ENCODE measurements around the gene BRSK2.

BRSK2 gene

DNA sequence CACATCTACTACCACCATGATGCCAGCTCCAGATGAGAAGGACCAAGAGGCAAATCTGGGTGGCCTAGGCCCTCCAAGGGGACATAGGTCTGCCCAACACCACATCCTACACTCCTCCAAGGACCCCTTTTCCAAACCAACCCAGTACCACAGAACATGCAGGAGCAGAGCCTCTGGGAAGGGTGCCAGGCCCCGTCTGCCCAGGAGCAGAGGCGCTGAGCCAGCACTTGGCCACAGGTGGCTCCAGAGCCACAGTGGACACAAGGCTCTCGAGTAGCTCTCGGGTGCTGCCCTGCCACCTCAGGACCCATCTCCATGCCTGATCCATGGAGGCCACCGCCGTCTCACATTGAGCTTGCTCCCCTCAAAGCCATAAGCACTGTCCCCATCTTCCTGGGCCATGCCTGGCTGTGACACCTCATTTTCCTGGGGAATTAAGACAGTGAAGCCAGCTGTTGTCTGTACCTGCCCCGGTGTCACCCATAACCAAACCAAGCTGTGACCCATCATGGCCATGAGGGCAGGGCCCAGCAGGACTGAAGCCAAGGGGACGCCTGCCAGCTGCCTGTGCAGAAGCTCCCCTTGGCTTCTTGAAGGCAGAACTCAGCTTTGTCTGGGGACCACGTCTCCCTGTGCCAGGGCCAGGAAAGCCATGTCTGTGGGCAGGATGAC lies 89.4 kb downstream of the BRSK2 start:
- no peak for DNase-seq
- Mint-ChIP-seq H3K4me3 (no peak overlapping the region), H3K36me3 (peaks cover 17% of the 10 kb centered on the region), H3K27ac (peak overlapping the region; percentile 2), H3K4me1 (no peaks in the 10 kb centered on the region), H3K27me3 (no peaks in the 10 kb centered on the region), H3K9me3 (no peaks in the 10 kb centered on the region)
- CTCF ChIA-PET, result no interaction called here

DNA sequence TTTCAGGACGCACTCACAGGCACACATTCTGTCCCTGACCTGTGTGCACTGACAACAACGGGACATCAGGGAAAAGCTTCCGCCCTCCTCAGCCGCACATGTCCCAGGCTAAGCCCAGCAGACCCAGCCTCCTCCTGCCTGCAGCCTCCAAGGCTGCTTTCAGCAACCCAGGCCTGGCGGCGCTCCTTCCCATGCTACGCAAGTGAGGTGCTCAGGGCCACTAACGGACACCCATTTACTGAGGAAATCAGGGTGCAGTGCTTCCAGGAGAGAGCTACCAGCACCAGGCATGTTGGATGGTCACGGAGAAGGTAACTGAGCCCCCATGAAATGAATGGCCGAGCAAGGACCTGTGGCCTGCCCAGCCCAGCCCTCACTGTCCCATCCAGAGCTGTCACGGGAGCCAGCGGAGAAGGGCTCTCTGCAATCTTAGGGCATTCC lies 90.0 kb downstream of the BRSK2 start:
- H3K4me1 Mint-ChIP-seq, result no peaks in the 10 kb centered on the region
- CTCF ChIA-PET, result interaction anchor here (1.4 kb wide), 1 partner anchor 95 kb away, joined by 3 read pairs; no protein-coding TSS in a partner anchor
- H3K36me3 Mint-ChIP-seq, result peaks cover 16% of the 10 kb centered on the region
- no peaks in the 10 kb centered on the region for H3K9me3 Mint-ChIP-seq
- no peaks in the 10 kb centered on the region for H3K27me3 Mint-ChIP-seq
- H3K4me3 Mint-ChIP-seq, result no peak overlapping the region
- H3K27ac Mint-ChIP-seq, result no peak overlapping the region
- DNase-seq, result no peak

DNA sequence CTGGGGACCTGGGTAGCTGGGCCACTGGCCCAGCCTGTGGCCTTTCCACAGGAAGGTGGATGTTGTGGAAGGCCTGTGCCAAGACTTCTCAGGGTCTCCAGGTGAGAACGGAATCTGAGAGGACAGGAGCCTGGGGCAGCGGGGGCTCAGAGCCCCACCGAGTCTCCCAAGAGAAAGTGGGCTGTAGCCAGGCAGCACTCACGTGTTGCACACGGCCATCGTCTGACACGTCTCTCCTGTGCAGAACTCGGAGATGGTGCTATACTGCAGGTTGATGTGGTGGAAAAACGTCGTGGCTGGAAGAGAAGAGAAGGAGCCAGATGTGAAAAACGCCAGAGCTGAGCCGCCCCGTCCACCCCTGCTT lies 90.4 kb downstream of the BRSK2 start:
- peaks cover 16% of the 10 kb centered on the region for H3K36me3 Mint-ChIP-seq
- no peak for DNase-seq
- CTCF ChIA-PET, result interaction anchor here (1.4 kb wide), 1 partner anchor 95 kb away, joined by 3 read pairs; no protein-coding TSS in a partner anchor
- no peaks in the 10 kb centered on the region for H3K27me3 Mint-ChIP-seq
- no peaks in the 10 kb centered on the region for H3K4me1 Mint-ChIP-seq
- H3K4me3 Mint-ChIP-seq, result no peak overlapping the region
- no peaks in the 10 kb centered on the region for H3K9me3 Mint-ChIP-seq
- H3K27ac Mint-ChIP-seq, result no peak overlapping the region

DNA sequence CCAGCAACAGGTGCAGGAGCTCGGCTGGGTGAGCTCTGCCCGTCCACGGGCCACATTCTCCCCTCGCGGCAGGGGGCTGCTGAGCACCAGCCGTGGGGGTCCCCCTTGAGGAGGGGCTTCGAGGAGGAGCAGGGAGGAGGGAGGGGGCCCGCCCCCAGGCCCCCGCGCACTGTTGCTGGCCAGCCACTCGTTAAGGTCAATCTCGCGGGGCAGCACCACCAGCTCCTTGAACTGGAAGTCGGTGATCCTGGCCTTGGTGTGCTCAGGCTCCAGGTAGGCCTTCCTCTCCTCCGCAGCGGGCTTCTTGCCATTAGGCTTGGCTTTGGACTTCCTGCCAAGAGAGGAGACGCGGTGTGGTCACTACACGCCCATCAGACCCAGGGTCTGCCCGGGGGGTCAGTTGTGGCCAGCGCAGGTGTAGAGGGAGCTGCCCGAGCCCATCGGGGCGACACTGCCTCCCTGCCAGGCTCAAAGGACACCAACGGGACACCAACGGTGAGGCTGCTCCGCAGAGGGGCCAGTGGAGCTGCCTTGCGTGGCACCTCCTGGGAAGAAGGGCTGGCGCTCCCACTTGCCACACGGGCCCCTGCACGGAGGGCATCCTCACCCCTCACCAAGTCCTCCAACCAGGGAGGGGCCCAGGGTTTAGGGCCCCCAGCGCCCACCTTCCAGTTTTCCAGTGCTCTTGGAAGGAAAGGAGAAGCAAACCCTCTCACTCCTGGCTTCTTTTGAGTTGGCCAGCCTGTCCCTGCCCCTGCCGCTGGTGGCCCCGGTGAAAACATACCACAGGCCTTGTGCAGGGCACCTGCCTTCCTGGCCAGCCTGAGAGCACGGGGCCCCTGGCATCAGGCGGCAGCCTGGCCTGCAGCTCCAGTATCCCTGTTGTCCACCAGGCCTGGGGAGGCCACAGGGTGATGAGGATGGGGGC lies 91.1 kb downstream of the BRSK2 start:
- CTCF ChIA-PET, result interaction anchor here (1.4 kb wide), 1 partner anchor 94 kb away, joined by 3 read pairs; no protein-coding TSS in a partner anchor
- no peak overlapping the region for H3K27ac Mint-ChIP-seq
- H3K9me3 Mint-ChIP-seq, result no peaks in the 10 kb centered on the region
- no peak for DNase-seq
- no peaks in the 10 kb centered on the region for H3K4me1 Mint-ChIP-seq
- H3K4me3 Mint-ChIP-seq, result no peak overlapping the region
- H3K27me3 Mint-ChIP-seq, result no peaks in the 10 kb centered on the region
- H3K36me3 Mint-ChIP-seq, result peaks cover 16% of the 10 kb centered on the region

DNA sequence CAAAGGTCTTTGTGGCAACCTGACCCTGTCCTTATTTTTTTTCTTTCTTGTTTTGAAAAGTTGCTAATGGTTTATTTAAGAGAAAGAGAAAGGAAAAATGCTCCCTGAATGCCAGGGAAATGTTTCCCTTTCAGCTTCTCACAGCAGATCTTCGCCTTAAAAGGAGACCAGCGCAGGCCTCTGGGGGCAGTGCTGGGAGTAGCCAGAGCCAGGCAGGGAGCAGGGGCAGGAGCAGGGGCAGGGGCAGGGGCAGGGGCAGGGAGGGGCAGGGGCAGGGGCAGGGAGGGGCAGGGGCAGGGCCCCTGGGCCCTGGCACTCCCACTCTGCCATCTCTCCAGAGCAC lies 91.7 kb downstream of the BRSK2 start:
- CTCF ChIA-PET, result no interaction called here
- Mint-ChIP-seq H3K36me3 (peaks cover 13% of the 10 kb centered on the region), H3K27me3 (no peaks in the 10 kb centered on the region), H3K9me3 (no peaks in the 10 kb centered on the region), H3K27ac (no peak overlapping the region), H3K4me1 (no peaks in the 10 kb centered on the region), H3K4me3 (no peak overlapping the region)
- DNase-seq, result no peak

DNA sequence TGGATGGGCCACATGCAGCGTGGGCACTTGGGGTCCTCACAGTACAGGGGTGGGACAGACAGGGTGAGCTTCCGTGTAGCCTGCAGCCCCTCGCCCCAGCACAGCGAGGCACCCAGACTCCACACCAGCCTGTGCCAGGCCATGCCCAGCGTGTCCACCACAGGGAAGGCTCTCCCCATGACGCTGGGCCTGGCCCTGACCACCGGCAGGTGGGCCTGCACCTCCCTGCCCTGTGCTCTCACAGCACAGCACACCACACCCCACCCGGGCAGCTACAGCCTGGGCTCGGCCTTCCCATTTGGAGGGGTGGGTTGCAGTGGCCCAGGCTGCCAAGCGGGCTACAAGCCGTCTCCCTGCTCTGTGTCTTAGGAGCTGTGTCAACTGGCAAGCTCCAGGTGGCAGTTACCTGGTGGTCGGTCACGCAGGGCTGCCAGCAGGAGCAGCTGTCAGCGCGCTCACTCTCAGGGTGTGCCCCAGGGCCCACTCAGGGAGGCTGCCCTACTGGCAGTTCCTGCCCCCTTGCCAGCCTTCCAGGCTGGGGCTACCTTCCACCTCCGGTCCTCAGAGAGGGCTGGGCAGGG lies 92.2 kb downstream of the BRSK2 start:
- no peak overlapping the region for H3K4me3 Mint-ChIP-seq
- no peak for DNase-seq
- H3K9me3 Mint-ChIP-seq, result no peaks in the 10 kb centered on the region
- H3K36me3 Mint-ChIP-seq, result peaks cover 13% of the 10 kb centered on the region
- CTCF ChIA-PET, result no interaction called here
- H3K4me1 Mint-ChIP-seq, result no peaks in the 10 kb centered on the region
- H3K27me3 Mint-ChIP-seq, result no peaks in the 10 kb centered on the region
- no peak overlapping the region for H3K27ac Mint-ChIP-seq

DNA sequence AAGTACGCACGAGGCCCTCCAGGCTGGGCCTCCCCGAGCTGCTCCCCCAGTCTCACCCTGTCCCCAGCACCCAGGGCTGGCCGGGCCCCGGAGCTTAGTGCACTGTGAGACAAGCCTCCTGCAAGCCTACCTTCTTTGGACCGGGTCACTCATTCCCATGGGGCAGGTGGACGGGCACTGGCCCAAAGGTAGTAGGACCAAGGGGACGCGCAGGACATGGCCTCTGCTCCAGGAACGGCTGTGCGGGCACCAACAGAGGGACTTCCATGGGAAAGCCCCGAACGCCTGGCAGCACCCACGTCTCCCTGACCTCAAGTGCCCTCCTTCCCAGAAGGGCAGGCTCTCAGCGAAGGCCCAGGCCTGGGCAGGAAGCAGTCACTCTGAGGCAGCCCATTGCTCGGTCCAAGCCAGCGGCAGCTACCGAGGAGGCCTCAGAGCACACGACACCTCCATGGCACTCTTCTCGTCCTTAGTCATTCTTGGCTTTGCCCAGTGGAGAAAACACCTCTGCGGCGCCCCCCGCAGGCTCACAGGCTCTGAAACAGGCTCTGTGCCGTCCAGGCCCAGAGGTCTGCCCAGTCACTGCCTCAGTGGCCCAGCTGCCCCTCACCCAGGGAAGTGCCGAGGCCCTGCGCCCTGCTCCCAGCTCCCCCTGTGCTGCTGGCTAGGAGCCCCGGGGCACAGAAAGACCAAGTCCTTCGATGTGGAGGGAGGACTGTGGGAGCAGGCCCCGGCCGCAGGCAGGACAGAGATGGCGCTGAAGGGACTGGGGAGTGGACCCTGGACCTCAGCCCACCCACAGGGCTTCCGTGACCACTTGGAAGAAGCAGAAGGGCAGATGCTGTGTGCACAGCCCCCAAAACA lies 93.1 kb downstream of the BRSK2 start:
- Mint-ChIP-seq H3K4me1 (no peaks in the 10 kb centered on the region), H3K36me3 (peaks cover 13% of the 10 kb centered on the region), H3K27ac (no peak overlapping the region), H3K27me3 (no peaks in the 10 kb centered on the region), H3K9me3 (no peaks in the 10 kb centered on the region), H3K4me3 (no peak overlapping the region)
- CTCF ChIA-PET, result no interaction called here
- no peak for DNase-seq

DNA sequence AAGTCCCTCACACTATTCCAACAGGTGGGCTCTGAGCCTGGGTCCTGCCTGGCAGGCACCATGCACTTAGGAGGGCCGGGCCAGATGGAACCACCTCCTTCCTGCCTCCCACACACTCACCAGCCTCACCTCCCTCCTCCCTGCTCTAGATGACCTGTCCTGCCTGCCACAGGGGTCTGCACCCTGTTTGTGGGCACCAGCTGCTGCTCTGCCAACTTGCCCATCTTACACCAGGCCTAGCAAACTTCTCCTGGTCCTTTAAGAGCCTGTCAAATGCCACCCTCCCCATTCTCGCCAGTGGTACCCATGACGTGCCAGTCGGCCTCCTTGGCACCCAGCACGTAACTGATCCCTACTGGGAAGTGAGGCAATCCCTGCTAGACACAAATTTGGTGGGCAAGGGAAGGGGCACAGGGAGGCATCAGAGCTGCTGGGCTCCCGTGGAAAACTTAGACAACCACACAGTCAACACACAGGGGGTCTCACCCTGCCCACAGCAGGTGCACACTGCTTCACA lies 93.8 kb downstream of the BRSK2 start:
- CTCF ChIA-PET, result no interaction called here
- no peaks in the 10 kb centered on the region for H3K27me3 Mint-ChIP-seq
- H3K27ac Mint-ChIP-seq, result no peak overlapping the region

DNA sequence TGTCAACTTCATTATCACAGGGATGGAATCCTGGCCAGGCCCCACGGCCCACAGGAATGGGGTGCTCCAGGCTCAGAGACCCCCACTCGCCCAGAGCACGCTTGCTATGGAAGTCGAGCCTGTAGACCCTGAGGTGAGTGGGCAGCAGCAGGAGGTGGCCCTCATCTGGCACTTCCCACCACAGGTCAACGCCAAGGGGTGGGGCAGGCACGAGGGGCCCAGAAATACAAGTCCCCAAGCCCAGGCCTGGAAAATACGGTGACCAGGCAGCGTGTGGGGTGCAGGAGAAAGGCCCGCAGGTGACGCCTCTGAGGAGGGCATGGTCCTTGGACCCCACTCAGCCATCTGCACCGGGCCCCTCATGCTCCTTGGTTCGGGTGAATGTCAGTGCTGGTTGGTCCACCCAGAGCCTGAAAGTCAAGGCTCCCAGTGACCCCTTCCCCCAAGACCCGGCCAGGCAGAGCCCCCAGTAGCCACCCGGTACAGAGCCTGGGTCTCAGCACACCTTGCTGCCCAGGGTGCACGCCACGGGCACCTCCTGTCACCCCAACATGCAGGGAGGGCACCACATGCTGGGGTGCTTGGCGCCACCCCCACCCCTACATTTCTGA lies 94.4 kb downstream of the BRSK2 start:
- Mint-ChIP-seq H3K9me3 (no peaks in the 10 kb centered on the region), H3K36me3 (peaks cover 4% of the 10 kb centered on the region), H3K4me3 (no peak overlapping the region), H3K4me1 (no peaks in the 10 kb centered on the region), H3K27me3 (no peaks in the 10 kb centered on the region), H3K27ac (no peak overlapping the region)
- no peak for DNase-seq
- CTCF ChIA-PET, result no interaction called here

More for the DNA sequence above, 93.8 kb downstream of the BRSK2 start:
- Mint-ChIP-seq H3K4me3 (no peak overlapping the region), H3K4me1 (no peaks in the 10 kb centered on the region), H3K9me3 (no peaks in the 10 kb centered on the region), H3K36me3 (peaks cover 11% of the 10 kb centered on the region)
- DNase-seq, result no peak

DNA sequence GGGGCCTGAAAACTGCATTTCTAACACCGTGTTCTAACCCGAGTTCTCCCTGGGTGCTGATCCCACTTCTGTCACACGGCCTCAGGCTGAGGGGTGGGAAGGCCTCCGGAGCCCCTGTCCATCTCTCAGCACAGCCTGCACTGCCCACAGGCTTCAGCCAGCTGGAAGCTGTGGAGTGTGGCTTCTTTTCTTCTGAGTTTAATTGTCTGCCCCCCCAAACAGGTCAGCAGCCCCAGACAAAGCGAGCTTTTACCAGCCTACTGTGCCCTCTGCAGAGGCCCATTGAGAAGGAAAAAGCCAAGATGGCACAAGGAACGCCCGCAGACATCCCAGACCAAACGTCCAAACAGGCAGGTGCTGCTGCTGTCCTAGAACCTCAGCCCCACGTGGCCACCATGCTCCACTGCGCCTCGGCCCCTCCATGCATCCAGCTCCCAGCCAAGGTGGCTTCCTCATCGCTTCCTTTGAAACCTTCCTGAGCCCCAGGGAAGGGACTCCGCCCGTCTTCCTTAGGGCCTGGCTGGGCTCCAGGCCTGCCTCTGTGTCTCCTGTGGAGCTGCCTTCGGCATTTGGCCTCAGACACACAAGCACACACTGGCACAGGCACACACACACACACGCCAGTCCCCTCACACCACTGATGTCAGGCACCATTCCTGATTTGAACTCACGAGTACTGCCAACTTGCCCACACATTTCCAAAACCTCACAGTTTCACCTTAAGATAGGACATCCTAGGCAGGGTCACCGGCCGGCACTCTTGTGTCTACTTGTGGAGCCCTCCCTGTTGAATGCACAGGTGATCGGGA lies 95.2 kb downstream of the BRSK2 start:
- H3K36me3 Mint-ChIP-seq, result no peaks in the 10 kb centered on the region
- H3K27ac Mint-ChIP-seq, result no peak overlapping the region
- CTCF ChIA-PET, result no interaction called here
- H3K4me1 Mint-ChIP-seq, result no peaks in the 10 kb centered on the region
- H3K9me3 Mint-ChIP-seq, result no peaks in the 10 kb centered on the region
- no peak for DNase-seq
- no peak overlapping the region for H3K4me3 Mint-ChIP-seq
- no peaks in the 10 kb centered on the region for H3K27me3 Mint-ChIP-seq

DNA sequence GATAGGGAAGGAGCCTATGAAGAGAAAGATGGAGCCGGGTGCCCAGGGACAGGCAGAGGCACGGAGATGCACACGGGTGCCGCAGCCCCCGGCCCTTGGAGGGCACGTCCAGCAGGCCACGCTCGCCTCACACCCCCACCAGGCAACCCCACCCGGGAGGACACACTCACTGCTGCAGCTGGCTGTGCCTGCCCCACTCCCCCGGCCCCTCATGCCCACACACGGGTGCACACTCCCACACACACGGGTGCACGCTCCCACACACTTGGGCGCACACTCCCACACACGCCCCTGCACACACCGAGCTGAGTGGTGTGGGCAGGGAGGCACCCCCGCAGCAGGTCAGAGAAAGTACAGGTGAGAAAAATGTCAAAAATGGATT lies 95.8 kb downstream of the BRSK2 start:
- CTCF ChIA-PET, result no interaction called here
- Mint-ChIP-seq H3K9me3 (no peaks in the 10 kb centered on the region), H3K27me3 (no peaks in the 10 kb centered on the region), H3K4me1 (no peaks in the 10 kb centered on the region), H3K27ac (no peak overlapping the region), H3K4me3 (no peak overlapping the region), H3K36me3 (no peaks in the 10 kb centered on the region)
- no peak for DNase-seq

DNA sequence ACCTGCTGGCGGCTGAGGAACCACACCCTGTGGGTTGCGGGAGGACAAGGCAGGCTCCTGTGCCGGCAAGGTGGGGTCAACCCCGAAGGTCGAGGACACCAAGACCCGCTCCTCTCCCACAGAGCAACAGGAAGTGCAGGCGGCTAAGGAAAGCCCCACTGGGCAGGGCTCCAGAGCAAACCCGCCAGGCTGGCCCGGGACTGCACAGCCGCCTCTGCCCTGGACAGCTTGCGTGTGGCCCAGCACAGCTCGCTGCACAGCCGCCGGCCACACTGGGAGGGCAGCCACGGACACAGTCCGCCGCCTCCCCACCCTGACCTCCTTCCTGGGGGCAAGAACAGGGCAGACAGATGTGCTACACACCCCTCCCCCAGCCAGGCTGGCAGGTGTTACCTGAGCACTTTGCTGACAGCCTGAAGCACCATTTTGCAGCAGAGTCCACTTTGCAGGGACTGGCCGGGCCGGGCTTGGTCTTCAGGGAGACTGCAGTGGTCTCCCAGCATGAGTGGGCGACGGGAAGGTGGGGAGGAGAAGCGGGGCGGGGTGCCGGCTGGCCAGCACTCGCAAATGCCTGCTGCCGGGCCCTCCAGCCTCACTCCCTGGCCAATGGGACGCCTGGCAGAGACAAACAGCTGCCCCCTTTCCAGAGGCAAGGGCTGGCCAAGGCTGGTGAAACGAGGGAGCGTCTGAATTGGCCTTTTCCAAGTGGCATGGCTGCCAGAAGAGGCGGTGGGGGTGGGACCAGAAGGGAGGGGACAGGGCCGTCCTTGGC lies 96.5 kb downstream of the BRSK2 start, which contains the start of gene MOB2:
Gene MOB2 (minus strand): TSS at position 726 of the 772 bp plus-strand sequence. CDS start 223 bp downstream, at position 503.
- Mint-ChIP-seq H3K27ac (no peak within 1 kb of the TSS), H3K9me3 (no peaks in the 10 kb centered on the region), H3K27me3 (no peaks in the 10 kb centered on the region), H3K36me3 (no peaks in the 10 kb centered on the region), H3K4me3 (no peak within 1 kb of the TSS), H3K4me1 (no peaks in the 10 kb centered on the region)
- no peak for DNase-seq
- CTCF ChIA-PET, result no interaction called here
